ENCODE data around the gene B3GALNT1. TPM values are rescaled to one million over a fixed set of nuclear protein-coding genes. Genes with fewer than 3 reads are reported as not detected.

B3GALNT1 gene
- total RNA-seq, 4 donors from 2014 or later: 22.3 to 42.2 (median 30.2) TPM

- H3K27me3 ChIP-seq: no peaks in the 10 kb centered on the region
- no peaks in the 10 kb centered on the region for H3K9me3 ChIP-seq
- no peaks in the 10 kb centered on the region for H3K36me3 ChIP-seq
- H3K27ac ChIP-seq: no peak overlapping the region
- DNase-seq: no peak
- TF ChIP-seq POLR2A (IDR thresholded peaks at IDR 0.05) (no peak), CTCF (IDR thresholded peaks at IDR 0.05) (no peak)
- intact Hi-C loops (cut with DNase I): no loop called here
- peaks cover 28 to 41% of the 10 kb centered on the region in 2 donors for H3K4me1 ChIP-seq
- WGBS, 2 donors: 64 to 80% methylated on average over 1 of the region's 1 CpG
- H3K4me3 ChIP-seq (replicated peaks in 1 of 3): no peak overlapping the region
These were observed 37.8 kb downstream of the B3GALNT1 start for GRCh38 chr3:161067335-161067734.

- H3K9me3 ChIP-seq: no peaks in the 10 kb centered on the region
- H3K27me3 ChIP-seq: no peaks in the 10 kb centered on the region
- intact Hi-C loops (cut with DNase I): no loop called here
- no peaks in the 10 kb centered on the region for H3K36me3 ChIP-seq
- no peak for DNase-seq
- H3K4me1 ChIP-seq: peaks cover 28 to 41% of the 10 kb centered on the region in 2 donors
- TF ChIP-seq POLR2A (IDR thresholded peaks at IDR 0.05) (no peak), CTCF (IDR thresholded peaks at IDR 0.05) (no peak)
- H3K27ac ChIP-seq: no peak overlapping the region
- no peak overlapping the region for H3K4me3 ChIP-seq (replicated peaks in 1 of 3)
- 95% methylated on average over 3 of the region's 3 CpGs for WGBS, 2 donors
These were observed 38.2 kb downstream of the B3GALNT1 start for GRCh38 chr3:161066930-161067329.

- Histone ChIP-seq H3K27me3 (no peaks in the 10 kb centered on the region), H3K9me3 (no peaks in the 10 kb centered on the region), H3K4me1 (peaks cover 8 to 17% of the 10 kb centered on the region in 2 donors), H3K27ac (no peak overlapping the region), H3K36me3 (no peaks in the 10 kb centered on the region), H3K4me3 (replicated peaks in 1 of 3) (no peak overlapping the region)
- no peak for TF ChIP-seq POLR2A (IDR thresholded peaks at IDR 0.05)
- TF ChIP-seq CTCF (IDR thresholded peaks at IDR 0.05): no peak
- intact Hi-C loops (cut with DNase I): no loop called here
- WGBS, 2 donors: 92 to 93% methylated on average over 5 of the region's 5 CpGs
- DNase-seq: no peak
These were observed 40.7 kb downstream of the B3GALNT1 start for GRCh38 chr3:161064413-161064812.

- WGBS, 2 donors: 83 to 88% methylated on average over 5 of the region's 5 CpGs
- no peaks in the 10 kb centered on the region for H3K27me3 ChIP-seq
- intact Hi-C loops (cut with DNase I): no loop called here
- H3K36me3 ChIP-seq: no peaks in the 10 kb centered on the region
- no peak overlapping the region for H3K27ac ChIP-seq
- DNase-seq: no peak
- no peak for TF ChIP-seq POLR2A (IDR thresholded peaks at IDR 0.05)
- TF ChIP-seq CTCF (IDR thresholded peaks at IDR 0.05): no peak
- no peaks in the 10 kb centered on the region for H3K4me1 ChIP-seq
- no peaks in the 10 kb centered on the region for H3K9me3 ChIP-seq
- H3K4me3 ChIP-seq (replicated peaks in 1 of 3): no peak overlapping the region
These were observed 50.1 kb downstream of the B3GALNT1 start for GRCh38 chr3:161054860-161055604.

- Histone ChIP-seq H3K4me1 (no peaks in the 10 kb centered on the region), H3K36me3 (no peaks in the 10 kb centered on the region), H3K27me3 (no peaks in the 10 kb centered on the region), H3K4me3 (replicated peaks in 1 of 3) (no peak overlapping the region), H3K27ac (no peak overlapping the region), H3K9me3 (no peaks in the 10 kb centered on the region)
- intact Hi-C loops (cut with DNase I): no loop called here
- 91 to 93% methylated on average over 6 of the region's 6 CpGs for WGBS, 2 donors
- TF ChIP-seq CTCF (IDR thresholded peaks at IDR 0.05) (no peak), POLR2A (IDR thresholded peaks at IDR 0.05) (no peak)
- DNase-seq: no peak
These were observed 53.3 kb downstream of the B3GALNT1 start for GRCh38 chr3:161051856-161052255.

All from thyroid gland (tissue), 4 donors.